ENCODE data around the gene UMODL1.

GRCh38 chr21:42083361-42083690, 12.2 kb downstream of the UMODL1 start:
- no peak for TF ChIP-seq GLIS3 (CRISPR knock-in tag; IDR thresholded peaks at IDR 0.05)
- TF ChIP-seq ZNF565 (CRISPR knock-in tag; conservative IDR thresholded peaks at IDR 0.05; ENCODE audit: low read depth): no peak
- no peak for TF ChIP-seq ZFP3 (CRISPR knock-in tag; IDR thresholded peaks at IDR 0.05)
- TF ChIP-seq CREB5 (CRISPR knock-in tag; IDR thresholded peaks at IDR 0.05; ENCODE audit: low read depth): no peak
- TF ChIP-seq SNAI2 (CRISPR knock-in tag; IDR thresholded peaks at IDR 0.05): no peak
- no peak for TF ChIP-seq POU6F1 (CRISPR knock-in tag; IDR thresholded peaks at IDR 0.05; ENCODE audit: borderline replicate concordance, low read depth)
- TF ChIP-seq ARNTL (CRISPR knock-in tag; IDR thresholded peaks at IDR 0.05; ENCODE audit: borderline replicate concordance, low read depth): no peak
- TF ChIP-seq PATZ1 (CRISPR knock-in tag; IDR thresholded peaks at IDR 0.05; ENCODE audit: borderline replicate concordance): no peak
- no peak for TF ChIP-seq OSR1 (CRISPR knock-in tag; IDR thresholded peaks at IDR 0.05)
- TF ChIP-seq RARB (CRISPR knock-in tag; IDR thresholded peaks at IDR 0.05): no peak
- no peak for TF ChIP-seq CSRNP3 (CRISPR knock-in tag; IDR thresholded peaks at IDR 0.05)
